Measurements from ENCODE around the gene RTN3.

Gene RTN3

GRCh38 chr11:63765688-63766241 lies 84.5 kb downstream of the RTN3 start:
- H3K79me2 ChIP-seq (ENCODE audit: insufficient read depth, low read length): 0 out of 2 replicates have a peak, but pooled peaks cover 15% of the 10 kb centered on the region
- H3F3A ChIP-seq (ENCODE audit: insufficient read depth): no peaks in the 10 kb centered on the region
- no peaks in the 10 kb centered on the region for H3K9me3 ChIP-seq (ENCODE audit: insufficient read depth, low read length)
- H3K9me2 ChIP-seq (replicated peaks; ENCODE audit: insufficient read depth, low read length): no peaks in the 10 kb centered on the region
- no peak for TF ChIP-seq EZH2phosphoT487 (conservative IDR thresholded peaks at IDR 0.05; ENCODE audit: low read length)
- no peak for TF ChIP-seq CTCF (IDR thresholded peaks at IDR 0.05; ENCODE audit: insufficient read depth, low read length, poor library complexity, severe bottlenecking)
- no peak overlapping the region for H3K4me2 ChIP-seq (ENCODE audit: low read depth, low read length, poor library complexity, severe bottlenecking)
- no peak overlapping the region for H3K4me3 ChIP-seq (ENCODE audit: insufficient read depth, low read length, poor library complexity, severe bottlenecking)
- no peaks in the 10 kb centered on the region for H4K20me1 ChIP-seq (ENCODE audit: low read depth, low read length)
- H3K27me3 ChIP-seq (ENCODE audit: low read length): no peaks in the 10 kb centered on the region
- no peak overlapping the region for H3K27ac ChIP-seq (ENCODE audit: low read depth, low read length)
- no peaks in the 10 kb centered on the region for H3K36me3 ChIP-seq (ENCODE audit: low read length)
- no peak overlapping the region for H2AFZ ChIP-seq (ENCODE audit: low read depth, low read length, severe bottlenecking)
- no peak overlapping the region for H3K9ac ChIP-seq (ENCODE audit: low read length)

GRCh38 chr11:63766531-63767235 lies 85.4 kb downstream of the RTN3 start:
- Histone ChIP-seq H3K9ac (ENCODE audit: low read length) (peak overlapping the region; percentile 72), H3K4me3 (ENCODE audit: insufficient read depth, low read length, poor library complexity, severe bottlenecking) (peak overlapping the region; percentile 83), H4K20me1 (ENCODE audit: low read depth, low read length) (no peaks in the 10 kb centered on the region), H3K27ac (ENCODE audit: low read depth, low read length) (no peak overlapping the region), H3K27me3 (ENCODE audit: low read length) (no peaks in the 10 kb centered on the region), H2AFZ (ENCODE audit: low read depth, low read length, severe bottlenecking) (no peak overlapping the region), H3K4me2 (ENCODE audit: low read depth, low read length, poor library complexity, severe bottlenecking) (peak overlapping the region; percentile 90), H3K36me3 (ENCODE audit: low read length) (no peaks in the 10 kb centered on the region), H3K9me2 (replicated peaks; ENCODE audit: insufficient read depth, low read length) (no peaks in the 10 kb centered on the region), H3K9me3 (ENCODE audit: insufficient read depth, low read length) (no peaks in the 10 kb centered on the region), H3F3A (ENCODE audit: insufficient read depth) (no peaks in the 10 kb centered on the region), H3K79me2 (ENCODE audit: insufficient read depth, low read length) (0 out of 2 replicates have a peak, but pooled peaks cover 15% of the 10 kb centered on the region)
- TF ChIP-seq EZH2phosphoT487 (conservative IDR thresholded peaks at IDR 0.05; ENCODE audit: low read length) (no peak), CTCF (IDR thresholded peaks at IDR 0.05; ENCODE audit: insufficient read depth, low read length, poor library complexity, severe bottlenecking) (no peak)

DNA sequence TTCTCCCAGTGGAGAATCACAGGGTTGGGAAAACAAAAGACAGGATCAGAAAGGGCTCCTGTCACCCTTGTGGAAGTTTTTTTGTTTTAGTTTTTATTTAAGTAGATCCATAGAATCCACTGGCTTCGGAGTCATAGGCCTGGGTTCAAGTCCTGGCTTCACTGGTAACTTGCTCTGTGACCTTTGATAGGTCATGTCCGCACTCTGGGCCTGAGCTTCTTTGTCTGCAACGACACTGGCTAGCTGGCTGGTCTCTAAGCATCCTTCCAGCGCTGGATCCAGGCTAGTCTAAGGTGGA lies 85.9 kb downstream of the RTN3 start:
- no peak for TF ChIP-seq EZH2phosphoT487 (conservative IDR thresholded peaks at IDR 0.05; ENCODE audit: low read length)
- TF ChIP-seq CTCF (IDR thresholded peaks at IDR 0.05; ENCODE audit: insufficient read depth, low read length, poor library complexity, severe bottlenecking): no peak
- Histone ChIP-seq H3K9me3 (ENCODE audit: insufficient read depth, low read length) (no peaks in the 10 kb centered on the region), H3K9ac (ENCODE audit: low read length) (peak overlapping the region; percentile 72), H3K4me3 (ENCODE audit: insufficient read depth, low read length, poor library complexity, severe bottlenecking) (peak overlapping the region; percentile 83), H3K27ac (ENCODE audit: low read depth, low read length) (no peak overlapping the region), H4K20me1 (ENCODE audit: low read depth, low read length) (no peaks in the 10 kb centered on the region), H3K36me3 (ENCODE audit: low read length) (no peaks in the 10 kb centered on the region), H3K4me2 (ENCODE audit: low read depth, low read length, poor library complexity, severe bottlenecking) (peak overlapping the region; percentile 90), H3F3A (ENCODE audit: insufficient read depth) (no peaks in the 10 kb centered on the region), H3K27me3 (ENCODE audit: low read length) (no peaks in the 10 kb centered on the region), H3K79me2 (ENCODE audit: insufficient read depth, low read length) (0 out of 2 replicates have a peak, but pooled peaks cover 15% of the 10 kb centered on the region), H3K9me2 (replicated peaks; ENCODE audit: insufficient read depth, low read length) (no peaks in the 10 kb centered on the region), H2AFZ (ENCODE audit: low read depth, low read length, severe bottlenecking) (no peak overlapping the region)

All from SU-DHL-6 (cell line).